Muscle layer of duodenum (tissue), 2 donors: ENCODE data around the gene COX14.

Experiments used
- H3K27ac ChIP-seq: one replicate; pipeline ENCODE4 v1.7.0; 2013; ENCODE audit warnings: mild to moderate bottlenecking, low read length
- H3K27me3 ChIP-seq: one replicate; pipeline ENCODE4 v1.7.0; 2013; ENCODE audit warnings: low read depth, mild to moderate bottlenecking, control low read depth, low read length
- H3K36me3 ChIP-seq, 2 donors: one replicate each; pipeline ENCODE4 v1.7.0; 2013; ENCODE audit warnings: low read length in 2 of 2, control low read depth in 1 of 2, mild to moderate bottlenecking in 1 of 2; ENCODE audit not compliant: insufficient read depth in 2 of 2, control insufficient read depth in 1 of 2
- H3K4me1 ChIP-seq, 2 donors: one replicate each; pipeline ENCODE4 v1.7.0; 2013; ENCODE audit warnings: low read length in 2 of 2, mild to moderate bottlenecking in 2 of 2, control low read depth in 1 of 2, moderate library complexity in 1 of 2; ENCODE audit not compliant: insufficient read depth in 2 of 2, control insufficient read depth in 1 of 2
- H3K4me3 ChIP-seq, 2 donors: one replicate each; pipeline ENCODE4 v1.7.0; 2013; ENCODE audit warnings: low read length in 2 of 2, low read depth in 1 of 2, mild to moderate bottlenecking in 1 of 2
- H3K9me3 ChIP-seq, 2 donors: one replicate each; pipeline ENCODE4 v1.7.0; 2013; ENCODE audit warnings: low read length in 2 of 2, control low read depth in 1 of 2, mild to moderate bottlenecking in 1 of 2; ENCODE audit not compliant: control insufficient read depth in 1 of 2
- donor health status: healthy.

COX14 gene

DNA sequence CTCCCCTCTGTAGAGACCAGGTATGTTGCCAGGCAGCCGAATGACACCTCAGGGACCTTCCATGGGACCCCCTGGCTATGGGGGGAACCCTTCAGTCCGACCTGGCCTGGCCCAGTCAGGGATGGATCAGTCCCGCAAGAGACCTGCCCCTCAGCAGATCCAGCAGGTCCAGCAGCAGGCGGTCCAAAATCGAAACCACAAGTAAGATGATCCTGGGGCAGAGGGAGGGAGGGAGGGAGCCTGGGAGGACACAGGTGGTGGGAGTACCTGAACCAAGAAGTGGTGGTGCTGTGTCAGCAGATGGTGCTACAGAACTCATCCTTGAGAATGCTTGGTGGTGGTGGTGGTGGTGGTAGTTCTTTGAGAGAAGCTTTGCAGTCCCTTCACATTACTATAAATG lies 25.9 kb upstream of the COX14 start:
- peak overlapping the region; percentile 51 to 71 for H3K4me3 ChIP-seq
- H3K4me1 ChIP-seq, result peaks cover 5 to 7% of the 10 kb centered on the region in 2 donors
- H3K27me3 ChIP-seq, result no peaks in the 10 kb centered on the region
- peak overlapping the region; percentile 21 for H3K27ac ChIP-seq
- peaks cover 28 to 46% of the 10 kb centered on the region in 2 donors for H3K36me3 ChIP-seq
- H3K9me3 ChIP-seq, result no peaks in the 10 kb centered on the region

DNA sequence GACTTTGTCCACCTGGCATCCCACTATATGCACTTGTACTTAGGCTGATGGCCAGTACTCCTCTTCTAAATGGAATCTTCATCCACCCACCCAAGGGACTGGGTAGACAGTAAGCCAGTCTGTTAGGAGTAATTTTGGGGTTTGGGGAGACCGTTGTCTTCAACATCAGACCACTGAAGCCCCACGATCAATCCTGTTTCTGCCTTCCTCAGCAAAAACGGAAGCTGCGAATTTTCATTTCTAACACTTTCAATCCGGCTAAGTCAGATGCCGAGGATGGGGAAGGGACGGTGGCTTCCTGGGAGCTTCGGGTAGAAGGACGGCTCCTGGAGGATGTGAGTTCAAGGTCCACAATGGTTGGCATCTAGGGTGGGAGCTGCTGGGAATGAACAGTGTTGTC lies 24.9 kb upstream of the COX14 start:
- Histone ChIP-seq H3K36me3 (peaks cover 33 to 54% of the 10 kb centered on the region in 2 donors), H3K4me1 (peaks cover 5 to 7% of the 10 kb centered on the region in 2 donors), H3K9me3 (no peaks in the 10 kb centered on the region), H3K27me3 (no peaks in the 10 kb centered on the region), H3K27ac (no peak overlapping the region), H3K4me3 (no peak overlapping the region)

DNA sequence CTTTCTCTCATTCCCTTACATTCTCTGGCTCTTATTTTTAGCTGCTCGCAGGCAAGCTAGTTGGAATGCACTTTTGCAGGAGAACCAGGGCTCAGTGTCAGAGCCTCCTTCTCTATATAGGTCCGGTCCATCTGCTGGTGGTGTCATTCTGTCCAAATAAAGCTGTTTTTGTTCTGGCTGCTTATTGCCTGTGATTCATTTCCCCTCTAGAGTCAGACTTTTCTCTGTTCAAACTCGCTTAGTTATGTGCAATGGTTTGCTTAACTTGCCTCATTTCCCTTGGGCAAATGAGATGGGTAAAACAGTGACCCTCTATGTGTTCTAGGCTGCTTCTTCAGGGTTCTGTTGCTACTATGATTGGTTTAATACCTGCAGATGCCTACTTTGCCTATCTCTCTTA lies 24.0 kb upstream of the COX14 start:
- Histone ChIP-seq H3K4me3 (no peak overlapping the region), H3K36me3 (peaks cover 33 to 62% of the 10 kb centered on the region in 2 donors), H3K27ac (no peak overlapping the region), H3K9me3 (no peaks in the 10 kb centered on the region), H3K4me1 (peaks cover 5 to 7% of the 10 kb centered on the region in 2 donors), H3K27me3 (no peaks in the 10 kb centered on the region)

DNA sequence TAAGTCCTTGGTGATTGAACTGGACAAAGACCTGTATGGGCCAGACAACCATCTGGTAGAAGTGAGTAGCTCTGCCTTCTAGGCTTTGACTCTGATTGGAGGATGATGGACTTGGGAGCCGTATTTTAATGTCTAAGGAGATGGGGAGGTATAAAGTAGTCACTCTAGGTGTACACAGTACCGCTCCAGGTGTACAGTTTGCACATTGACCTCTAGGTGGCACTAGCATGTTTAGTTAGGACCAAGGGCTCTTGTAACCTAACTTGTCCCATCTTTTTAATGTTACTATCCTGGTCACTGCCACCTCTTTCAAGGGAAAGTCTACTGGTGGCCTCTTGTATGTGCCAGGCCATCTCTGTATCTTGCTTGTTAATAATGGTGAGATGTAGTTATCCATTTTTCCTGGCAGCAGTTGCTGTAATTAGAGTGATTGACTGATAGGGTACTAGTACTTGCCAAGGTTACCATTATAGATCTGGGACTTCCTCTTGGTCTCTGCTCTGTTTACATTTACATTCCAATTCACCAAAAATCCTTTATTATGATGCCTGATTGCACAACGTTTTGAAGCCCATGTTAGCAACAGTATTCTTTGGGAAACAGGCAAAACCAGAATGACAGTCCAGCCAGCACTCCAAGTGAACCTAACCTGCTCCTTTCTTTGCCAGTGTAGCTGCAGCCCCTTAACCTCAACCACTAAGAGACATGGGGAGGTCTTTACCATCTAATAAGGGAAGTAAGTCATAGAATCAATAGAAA lies 23.3 kb upstream of the COX14 start:
- H3K27ac ChIP-seq, result no peak overlapping the region
- no peaks in the 10 kb centered on the region for H3K27me3 ChIP-seq
- H3K9me3 ChIP-seq, result no peaks in the 10 kb centered on the region
- H3K36me3 ChIP-seq, result peaks cover 33 to 69% of the 10 kb centered on the region in 2 donors
- H3K4me1 ChIP-seq, result peaks cover 5 to 7% of the 10 kb centered on the region in 2 donors
- no peak overlapping the region for H3K4me3 ChIP-seq

DNA sequence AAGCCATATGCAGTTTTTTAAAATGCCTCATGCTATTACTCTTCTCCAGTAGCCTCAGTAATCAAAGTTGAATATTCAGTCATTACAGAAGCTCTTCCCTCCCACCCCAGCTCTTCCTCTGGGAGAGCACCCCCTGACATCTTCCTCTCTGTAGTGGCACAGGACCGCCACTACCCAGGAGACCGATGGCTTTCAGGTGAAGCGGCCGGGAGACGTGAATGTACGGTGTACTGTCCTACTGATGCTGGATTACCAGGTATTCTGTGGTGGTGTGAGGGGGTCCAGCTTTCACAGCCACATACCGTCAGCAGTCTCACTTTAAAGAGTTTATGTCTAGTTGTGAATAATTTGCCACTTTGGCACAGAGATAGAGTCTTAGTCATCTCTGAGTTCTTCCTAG lies 22.3 kb upstream of the COX14 start:
- H3K9me3 ChIP-seq, result no peaks in the 10 kb centered on the region
- H3K4me1 ChIP-seq, result peaks cover 5 to 7% of the 10 kb centered on the region in 2 donors
- no peaks in the 10 kb centered on the region for H3K27me3 ChIP-seq
- no peak overlapping the region for H3K4me3 ChIP-seq
- H3K36me3 ChIP-seq, result peaks cover 40 to 77% of the 10 kb centered on the region in 2 donors
- no peak overlapping the region for H3K27ac ChIP-seq

DNA sequence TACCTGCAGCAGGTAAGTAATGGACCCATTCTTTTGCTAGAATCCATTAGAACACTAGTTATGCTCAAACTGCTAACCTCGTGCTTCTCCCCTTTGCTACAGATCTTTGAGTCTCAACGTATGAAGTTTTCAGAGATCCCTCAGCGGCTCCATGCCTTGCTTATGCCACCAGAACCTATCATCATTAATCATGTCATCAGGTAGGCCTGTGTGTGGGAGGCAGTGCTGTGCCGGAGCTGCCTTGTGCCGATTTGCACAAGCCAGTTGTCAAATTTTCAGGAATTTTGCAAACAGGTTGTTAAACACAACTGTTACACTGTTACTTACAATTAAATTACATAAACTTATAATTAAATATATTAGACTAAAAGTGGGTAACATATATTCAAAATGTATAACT lies 21.6 kb upstream of the COX14 start:
- Histone ChIP-seq H3K36me3 (peaks cover 46 to 84% of the 10 kb centered on the region in 2 donors), H3K27me3 (no peaks in the 10 kb centered on the region), H3K4me1 (peaks cover 5 to 7% of the 10 kb centered on the region in 2 donors), H3K27ac (no peak overlapping the region), H3K4me3 (no peak overlapping the region), H3K9me3 (no peaks in the 10 kb centered on the region)

DNA sequence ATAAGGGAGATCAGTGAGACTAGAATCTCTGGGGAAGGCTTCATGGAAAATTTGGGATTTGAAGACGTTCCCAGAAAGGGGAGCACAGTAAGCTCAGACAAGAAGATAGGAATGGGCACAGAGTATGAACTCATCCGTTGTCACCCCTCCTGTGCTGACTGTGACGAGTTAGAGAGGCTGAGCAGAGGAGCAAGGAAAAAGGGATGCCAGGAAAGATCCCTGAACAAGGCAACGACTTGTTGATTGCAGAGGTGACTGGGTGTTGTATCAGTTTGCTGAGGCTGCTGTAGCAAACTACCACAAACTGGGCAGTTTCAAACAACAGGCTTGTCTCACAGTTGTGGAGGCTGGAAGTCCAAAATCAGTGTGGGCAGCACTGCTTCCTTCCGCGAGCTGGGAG lies 14.1 kb upstream of the COX14 start:
- no peaks in the 10 kb centered on the region for H3K4me1 ChIP-seq
- peaks cover 60 to 69% of the 10 kb centered on the region in 2 donors for H3K36me3 ChIP-seq
- no peak overlapping the region for H3K27ac ChIP-seq

DNA sequence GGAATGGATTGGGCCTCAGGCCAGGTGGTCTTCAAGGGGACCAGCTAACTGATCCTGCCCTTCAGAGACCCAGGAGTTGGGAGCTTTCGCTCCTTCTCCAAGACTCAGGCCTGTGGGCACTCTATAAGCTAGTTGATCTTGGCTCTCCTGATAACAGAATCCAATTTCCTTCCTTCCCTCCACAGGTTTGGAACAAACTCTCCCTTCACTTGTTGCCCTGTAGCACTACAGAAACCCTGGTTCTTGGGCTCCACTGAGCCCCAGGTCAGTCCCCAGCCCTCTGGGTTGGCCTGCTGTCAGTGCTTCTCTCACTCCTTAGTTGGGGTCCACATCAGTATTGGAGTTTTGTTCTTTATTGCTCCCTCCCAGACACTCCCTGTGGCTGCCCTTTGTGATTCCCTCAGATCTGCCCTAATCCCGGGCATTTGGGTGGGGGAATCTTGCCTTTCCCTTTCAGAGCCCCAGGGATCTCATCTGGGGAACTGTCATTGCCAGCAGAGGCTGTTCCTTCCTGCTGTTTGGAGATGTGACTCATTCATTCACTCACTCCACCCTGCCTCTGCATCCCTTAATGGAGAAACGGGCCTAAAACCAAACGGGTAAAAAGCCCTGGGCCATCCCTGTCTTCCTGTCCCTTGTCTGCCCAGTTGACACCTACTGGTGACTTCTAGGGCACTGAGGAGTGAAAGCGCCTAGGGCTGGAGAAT lies 12.6 kb upstream of the COX14 start:
- H3K27me3 ChIP-seq, result no peaks in the 10 kb centered on the region
- peaks cover 55 to 56% of the 10 kb centered on the region in 2 donors for H3K36me3 ChIP-seq
- H3K4me3 ChIP-seq, result no peak overlapping the region
- no peaks in the 10 kb centered on the region for H3K9me3 ChIP-seq
- peaks cover 0 to 9% of the 10 kb centered on the region in 2 donors for H3K4me1 ChIP-seq
- H3K27ac ChIP-seq, result no peak overlapping the region

More for the DNA sequence above, 14.1 kb upstream of the COX14 start:
- no peaks in the 10 kb centered on the region for H3K27me3 ChIP-seq
- H3K9me3 ChIP-seq, result no peaks in the 10 kb centered on the region
- no peak overlapping the region for H3K4me3 ChIP-seq

DNA sequence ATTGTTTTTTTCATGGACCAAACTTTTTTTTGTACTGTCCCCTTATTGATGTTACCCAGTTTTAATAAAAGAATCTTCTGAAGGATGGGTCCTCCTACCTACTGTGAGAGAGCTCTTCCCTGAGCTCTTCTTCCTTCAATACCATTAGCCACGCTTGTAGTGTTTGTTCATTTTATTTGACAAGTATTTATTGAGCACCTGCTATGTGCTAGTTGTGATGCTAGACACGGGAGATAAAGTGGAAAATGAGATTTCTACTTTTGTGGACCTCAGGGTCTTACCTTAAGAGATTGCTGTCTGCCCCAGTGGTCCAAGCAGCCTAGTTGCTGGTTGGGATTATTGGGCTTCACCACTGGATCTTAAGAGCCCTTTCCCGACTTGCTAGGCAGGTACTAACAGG lies 11.5 kb upstream of the COX14 start:
- Histone ChIP-seq H3K27me3 (no peaks in the 10 kb centered on the region), H3K9me3 (no peaks in the 10 kb centered on the region), H3K36me3 (peaks cover 44 to 45% of the 10 kb centered on the region in 2 donors), H3K27ac (no peak overlapping the region), H3K4me3 (no peak overlapping the region), H3K4me1 (peaks cover 4 to 10% of the 10 kb centered on the region in 2 donors)

DNA sequence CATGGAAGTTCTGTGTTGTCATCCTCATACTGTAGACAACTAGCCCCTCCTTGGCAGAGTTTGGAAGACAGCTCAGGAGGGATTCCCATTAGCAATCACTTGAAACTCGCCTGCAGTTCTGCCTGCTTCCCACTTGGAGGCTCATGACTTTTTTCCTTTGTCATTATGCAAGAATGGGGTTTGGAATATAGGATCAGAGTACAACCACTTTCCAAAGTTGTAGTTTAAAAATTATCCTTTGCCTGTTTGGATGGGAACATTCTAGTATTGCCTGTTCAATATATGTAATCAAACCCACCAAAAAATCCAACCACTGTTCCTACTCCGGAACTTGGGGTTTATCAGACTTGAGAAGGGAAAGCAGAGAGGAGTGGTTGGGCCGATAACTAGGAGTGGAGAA lies 10.4 kb upstream of the COX14 start:
- Histone ChIP-seq H3K27ac (no peak overlapping the region), H3K27me3 (no peaks in the 10 kb centered on the region), H3K9me3 (no peaks in the 10 kb centered on the region), H3K4me3 (no peak overlapping the region), H3K4me1 (peaks cover 5 to 10% of the 10 kb centered on the region in 2 donors), H3K36me3 (peaks cover 33 to 34% of the 10 kb centered on the region in 2 donors)

DNA sequence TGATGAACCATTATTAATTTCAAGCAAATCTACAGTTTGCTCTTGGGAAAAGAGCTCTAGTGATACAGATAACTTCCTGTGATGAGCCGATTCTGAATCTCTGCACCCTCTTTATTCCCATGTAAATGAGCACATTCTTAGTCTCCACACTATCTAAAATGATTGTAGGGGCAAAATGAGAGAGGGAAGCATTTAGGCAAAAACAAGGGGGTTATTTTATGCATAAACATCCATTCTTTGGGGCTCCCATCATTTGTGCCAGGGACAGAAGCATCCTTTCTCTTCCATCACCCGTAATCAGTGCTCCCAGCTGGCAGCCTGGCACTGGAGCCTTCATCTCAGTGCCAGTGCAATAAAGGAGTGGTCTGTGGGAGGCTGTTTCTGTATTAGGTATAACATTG lies 9.9 kb upstream of the COX14 start:
- Histone ChIP-seq H3K4me3 (no peak overlapping the region), H3K36me3 (peaks cover 29% of the 10 kb centered on the region in 2 donors), H3K27me3 (no peaks in the 10 kb centered on the region), H3K4me1 (peaks cover 5 to 10% of the 10 kb centered on the region in 2 donors), H3K27ac (no peak overlapping the region), H3K9me3 (no peaks in the 10 kb centered on the region)
